Stimulated activated CD4-positive, alpha-beta T cell treated with anti-CD3 and anti-CD28 coated beads, TNF-alpha, amount 100 ng/mL, for 4 hours (primary cell): ENCODE data around the gene RPH3AL.
"Not testable (repeated sequence)": the region's sequence is repeated elsewhere in the genome, so short reads cannot be mapped to it uniquely, and the experiment has no call there.

Experiments used
- DNase-seq, 3 experiments: peaks; one replicate each; pipeline ENCODE4 v3.0.0-alpha.2; 2020; ENCODE audit warnings: low read depth in 3 of 3

RPH3AL gene

DNA sequence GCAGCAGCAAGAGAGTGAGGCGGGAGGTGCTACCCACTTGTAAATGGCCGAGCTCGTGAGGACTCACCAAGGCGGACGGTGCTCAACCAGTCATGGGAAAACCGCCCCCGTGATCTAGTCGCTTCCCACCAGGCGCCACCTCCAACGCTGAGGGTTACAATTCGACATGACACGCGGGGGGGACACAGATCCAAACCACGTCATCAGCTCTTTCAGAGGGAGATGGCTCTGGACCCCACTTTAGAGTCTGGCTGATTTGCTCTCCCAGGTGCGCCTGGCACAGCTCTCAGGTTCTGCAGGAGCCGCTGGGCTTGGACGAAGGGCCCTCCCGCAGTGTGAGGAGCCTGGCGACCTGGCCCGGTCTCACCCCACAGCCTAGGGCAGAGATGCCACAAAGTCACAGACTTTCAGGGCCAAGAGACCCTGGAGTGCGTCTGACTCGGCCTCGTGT lies 150.1 kb downstream of the RPH3AL start:
- no peak for DNase-seq

DNA sequence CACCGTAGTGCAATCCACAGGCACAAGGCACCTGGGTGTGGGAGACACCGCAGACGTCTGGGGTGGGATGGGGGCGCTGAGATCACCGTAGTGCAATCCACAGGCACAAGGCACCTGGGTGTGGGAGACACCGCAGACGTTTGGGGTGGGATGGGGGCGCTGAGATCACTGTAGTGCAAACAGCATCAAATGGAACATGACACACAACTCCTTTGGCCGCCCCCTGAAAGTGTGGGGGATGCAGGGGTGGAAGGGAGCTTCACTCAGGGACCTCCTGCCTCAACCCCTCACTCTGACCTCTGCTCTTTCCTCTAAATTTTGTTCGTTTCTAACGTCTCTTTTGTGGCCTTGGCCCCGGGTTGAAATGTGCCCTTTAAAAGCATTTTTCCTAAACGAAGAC lies 150.9 kb downstream of the RPH3AL start:
- not testable (repeated sequence) for DNase-seq

DNA sequence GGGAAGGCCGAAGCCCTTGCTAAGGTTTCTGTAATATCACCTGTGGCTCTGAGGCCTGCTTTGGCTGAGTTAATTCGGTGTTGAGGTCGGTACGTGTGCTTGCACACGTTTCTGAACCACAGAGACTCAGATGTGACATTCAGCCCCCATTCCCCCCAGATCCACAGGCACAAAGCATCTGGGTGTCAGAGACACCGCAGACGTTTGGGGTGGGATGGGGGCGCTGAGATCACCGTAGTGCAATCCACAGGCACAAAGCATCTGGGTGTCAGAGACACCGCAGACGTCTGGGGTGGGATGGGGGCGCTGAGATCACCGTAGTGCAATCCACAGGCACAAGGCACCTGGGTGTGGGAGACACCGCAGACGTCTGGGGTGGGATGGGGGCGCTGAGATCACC lies 151.3 kb downstream of the RPH3AL start:
- DNase-seq, result not testable (repeated sequence)

DNA sequence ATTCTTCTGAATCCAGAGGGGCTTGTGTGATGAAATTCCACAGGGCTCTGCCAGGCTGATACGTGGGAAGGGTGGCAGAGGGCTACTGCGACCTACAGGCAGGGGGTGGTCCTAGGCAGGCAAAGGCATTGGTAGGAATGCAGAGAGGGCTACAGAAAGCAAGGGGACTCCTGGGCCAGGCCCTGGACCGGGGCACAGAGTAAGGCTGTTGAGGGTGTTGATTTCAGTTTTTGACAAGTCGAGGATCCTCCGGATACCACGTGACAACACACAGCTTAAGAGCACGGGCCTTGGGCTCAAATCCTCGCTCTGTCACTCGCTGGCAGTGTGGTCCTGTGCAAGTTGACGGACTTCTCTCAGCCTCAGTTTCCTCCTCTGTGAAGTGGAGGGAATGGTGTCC lies 152.0 kb downstream of the RPH3AL start:
- DNase-seq, result no peak

DNA sequence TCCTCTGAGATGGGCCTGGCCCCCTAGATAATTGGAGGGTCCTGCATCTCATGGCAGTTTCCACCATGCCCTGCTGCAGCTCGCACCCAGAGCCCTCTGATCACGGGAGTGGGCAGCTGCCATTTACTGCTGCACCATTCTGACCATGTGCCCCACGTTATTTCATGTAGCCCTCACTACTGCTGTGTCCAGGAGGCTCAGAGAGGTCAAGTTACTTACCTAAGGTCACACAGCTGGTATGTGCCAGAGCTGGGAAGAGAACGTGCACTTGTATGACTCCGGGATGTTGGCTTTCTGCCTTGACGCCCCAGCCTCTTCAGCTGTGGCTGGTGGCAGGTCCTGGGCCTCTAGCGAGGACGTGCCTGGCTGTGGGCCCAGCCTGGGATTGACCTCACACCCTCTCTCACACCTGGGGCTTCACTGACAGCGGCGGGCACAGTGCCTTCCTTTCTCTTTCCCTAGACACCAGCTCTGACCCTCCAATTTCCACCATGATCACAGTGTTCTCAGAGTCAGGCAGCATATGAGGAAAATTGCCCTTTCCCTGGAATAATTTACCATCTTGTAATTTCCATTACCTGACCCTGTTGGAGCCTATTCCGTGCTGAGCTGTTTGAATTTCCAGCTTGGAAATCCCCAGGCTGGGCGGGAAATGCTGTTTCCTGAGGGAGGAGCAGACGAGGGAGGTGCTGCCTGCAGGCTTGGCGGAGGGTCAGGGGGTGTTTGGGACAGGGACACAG lies 152.6 kb downstream of the RPH3AL start:
- no peak for DNase-seq

DNA sequence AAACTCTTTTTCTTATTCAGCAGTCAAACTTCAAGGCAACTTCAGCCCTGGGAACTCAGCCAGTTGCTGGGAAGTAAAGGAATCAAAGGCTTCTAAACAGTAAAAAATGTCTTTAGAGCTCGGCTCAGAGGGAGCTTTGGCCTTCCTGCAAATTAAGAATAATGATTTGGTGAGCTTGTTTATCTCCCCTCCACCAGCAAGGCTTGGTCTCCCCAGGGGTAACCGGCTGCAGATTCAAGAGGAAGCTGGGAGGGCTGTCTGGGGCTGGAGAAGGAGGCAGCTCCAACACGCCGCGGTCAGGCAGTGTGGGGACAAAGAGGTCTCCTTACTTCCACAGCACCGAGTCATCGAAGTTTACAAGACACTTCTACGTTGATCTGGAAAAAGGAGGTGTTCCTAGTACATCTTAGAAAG lies 153.4 kb downstream of the RPH3AL start:
- DNase-seq, result no peak

DNA sequence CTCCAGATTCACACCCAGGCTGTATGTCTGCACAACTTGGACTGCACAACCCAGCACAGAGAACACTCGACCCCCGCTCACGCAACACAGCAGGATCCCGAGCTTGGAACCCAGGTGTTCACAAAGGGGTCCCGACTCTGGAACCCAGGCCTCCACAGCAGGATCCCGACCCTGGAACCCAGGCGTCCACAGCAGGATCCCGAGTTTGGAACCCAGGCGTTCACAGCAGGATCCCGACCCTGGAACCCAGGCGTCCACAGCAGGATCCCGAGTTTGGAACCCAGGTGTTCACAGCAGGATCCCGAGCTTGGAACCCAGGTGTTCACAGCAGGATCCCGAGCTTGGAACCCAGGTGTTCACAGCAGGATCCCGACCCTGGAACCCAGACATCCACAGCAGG lies 154.4 kb downstream of the RPH3AL start:
- not testable (repeated sequence) for DNase-seq

DNA sequence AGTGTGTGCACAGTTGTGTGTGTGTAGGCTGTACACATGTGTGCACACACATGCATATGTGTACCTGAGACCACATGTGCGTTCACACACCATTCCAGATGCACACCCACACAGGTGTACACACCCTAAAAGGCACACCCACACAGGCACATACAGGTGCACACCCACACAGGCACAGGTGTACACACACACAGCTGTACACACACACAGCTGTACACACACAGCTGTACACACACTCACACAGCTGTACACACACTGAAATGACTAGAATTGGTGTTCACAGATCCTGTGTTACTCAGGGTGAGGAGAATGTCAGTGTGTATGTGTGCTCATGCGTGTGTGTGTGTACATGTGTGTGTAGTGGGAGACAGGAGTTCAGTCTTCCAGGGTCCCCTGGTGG lies 155.3 kb downstream of the RPH3AL start:
- no peak for DNase-seq

DNA sequence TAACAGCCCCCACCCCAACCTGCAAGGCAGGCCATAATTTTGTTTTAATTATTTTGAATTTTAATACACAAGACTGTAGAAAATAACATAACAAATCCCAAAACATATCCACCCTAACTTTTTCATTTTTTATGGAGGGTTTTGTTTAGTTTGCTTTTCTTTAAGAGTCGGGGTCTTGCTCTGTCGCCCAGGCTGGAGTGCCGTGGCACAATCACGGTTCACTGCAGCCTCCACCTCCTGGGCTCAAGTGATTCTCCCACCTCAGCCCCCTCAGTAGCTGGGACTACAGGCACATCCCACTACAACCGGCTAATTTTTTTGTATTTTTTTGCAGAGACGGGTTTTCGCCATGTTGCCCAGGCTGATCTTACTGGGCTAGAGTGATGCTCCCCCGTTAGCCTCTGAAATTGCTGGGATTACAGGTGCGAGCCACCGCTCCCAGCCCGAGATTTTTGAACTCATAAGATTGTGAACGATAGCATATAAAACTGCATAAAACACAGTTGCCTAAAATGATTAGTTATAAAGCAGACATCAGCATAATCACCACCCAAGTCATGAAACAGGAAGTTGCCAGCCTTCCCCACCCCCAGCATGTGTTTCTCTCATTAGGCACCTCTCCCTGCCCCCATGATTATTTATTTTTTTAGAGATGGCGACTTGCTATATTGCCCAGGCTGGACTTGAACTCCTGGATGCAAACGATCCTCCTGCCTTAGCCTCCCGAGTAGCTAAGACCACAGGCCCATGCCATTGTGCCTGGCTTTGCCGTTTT lies 157.6 kb downstream of the RPH3AL start:
- DNase-seq, result no peak

DNA sequence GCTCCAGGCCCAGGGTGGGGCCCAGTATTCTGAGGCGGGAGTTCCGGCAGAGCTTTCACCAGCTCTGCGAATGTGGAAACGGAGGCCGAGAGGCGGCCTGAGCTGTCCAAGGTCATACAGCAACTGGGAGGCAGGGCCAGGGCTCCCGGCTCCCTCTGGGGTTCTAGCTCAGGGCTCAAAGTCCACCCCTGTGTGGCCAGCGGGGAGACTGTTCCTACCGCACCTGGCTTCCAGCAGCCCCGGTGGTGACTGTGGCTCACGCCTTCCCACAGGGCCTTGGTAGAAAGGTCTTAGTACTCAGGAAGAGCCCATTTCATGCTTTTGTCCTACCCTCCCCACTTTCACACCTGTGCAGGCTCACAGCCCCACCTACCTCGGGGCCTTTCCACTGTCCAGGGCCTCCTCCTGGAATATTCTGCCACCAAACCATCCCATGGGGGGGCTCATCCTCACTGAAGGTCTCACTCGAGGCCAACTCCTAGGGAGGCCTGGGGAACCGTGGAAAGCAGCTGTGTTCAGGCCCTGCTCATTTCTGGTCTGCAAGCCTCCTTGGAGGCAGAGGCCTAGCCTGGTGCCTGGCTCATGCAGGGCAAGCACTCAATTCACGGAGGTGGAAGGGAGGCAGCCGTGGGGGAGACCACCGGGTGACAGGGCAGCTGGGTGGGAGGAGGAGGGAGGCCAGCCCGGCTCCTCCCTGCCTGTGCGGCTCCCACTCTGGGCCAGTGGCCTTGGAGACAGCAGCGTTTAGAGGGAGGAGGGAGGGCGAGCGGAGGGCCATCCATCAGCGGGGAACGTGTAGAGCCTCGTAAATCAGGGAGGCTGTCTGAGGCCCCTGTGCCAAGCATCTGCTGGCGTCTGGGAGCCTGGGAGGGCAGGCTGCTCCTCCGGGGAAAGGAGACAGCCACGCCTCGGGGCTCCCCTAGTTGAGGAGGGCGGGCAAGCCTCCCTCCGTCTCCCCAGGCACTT lies 158.5 kb downstream of the RPH3AL start:
- no peak for DNase-seq

DNA sequence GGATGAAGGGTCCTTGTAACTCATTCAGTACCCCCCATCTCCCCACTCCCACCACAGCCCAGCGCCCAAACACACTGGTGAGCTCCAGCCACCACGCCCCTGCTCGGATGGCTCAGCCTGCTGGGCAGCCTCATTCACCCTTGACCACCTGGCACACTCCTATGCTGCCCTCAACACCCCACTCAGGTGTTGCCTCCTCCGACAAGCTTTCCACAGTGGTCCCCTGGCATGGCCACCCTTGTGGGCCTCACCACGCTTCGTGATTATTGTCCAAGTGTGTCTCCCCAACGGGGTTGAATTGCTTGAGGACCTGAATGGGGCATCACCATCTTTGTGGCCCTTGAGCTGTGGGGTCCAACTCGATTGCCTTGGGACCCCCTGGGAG lies 159.2 kb downstream of the RPH3AL start:
- no peak for DNase-seq

DNA sequence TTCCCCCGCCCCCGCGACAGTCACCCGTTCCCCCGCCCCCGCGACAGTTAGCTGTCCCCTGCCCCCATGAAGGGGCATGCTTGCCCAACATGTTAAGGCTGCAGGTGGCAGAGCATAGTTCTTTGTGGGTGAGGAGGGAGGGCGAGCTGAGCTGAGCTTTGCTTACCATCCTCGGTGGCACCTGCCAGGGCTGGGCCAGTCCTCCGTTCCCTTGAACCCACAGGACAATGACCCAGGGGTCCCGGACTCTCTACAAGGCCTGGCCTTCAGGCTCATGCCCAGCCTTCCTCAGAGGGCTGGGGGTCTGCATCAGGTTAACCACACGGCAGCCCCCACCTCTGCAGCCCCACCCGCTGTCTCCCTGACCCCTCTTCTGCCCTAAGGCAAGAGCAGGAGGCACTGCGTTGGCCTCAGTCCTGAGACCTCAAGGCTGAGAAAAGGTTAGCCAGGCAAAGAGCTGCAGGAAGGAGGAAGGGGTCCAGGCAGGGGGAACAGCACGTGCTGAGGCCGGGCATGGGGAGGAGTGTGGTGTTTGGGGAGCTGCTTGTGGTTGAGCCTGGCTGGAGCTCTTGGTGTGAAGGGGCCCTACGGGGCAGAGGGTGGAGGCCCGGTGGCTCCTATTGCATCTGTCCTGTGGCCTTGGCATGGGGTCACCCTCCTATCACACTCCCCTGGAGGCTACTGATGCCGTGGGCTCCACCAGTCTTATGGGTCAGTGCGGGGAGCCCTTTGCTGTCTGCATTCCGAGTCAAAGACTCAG lies 159.8 kb downstream of the RPH3AL start:
- DNase-seq, result no peak

DNA sequence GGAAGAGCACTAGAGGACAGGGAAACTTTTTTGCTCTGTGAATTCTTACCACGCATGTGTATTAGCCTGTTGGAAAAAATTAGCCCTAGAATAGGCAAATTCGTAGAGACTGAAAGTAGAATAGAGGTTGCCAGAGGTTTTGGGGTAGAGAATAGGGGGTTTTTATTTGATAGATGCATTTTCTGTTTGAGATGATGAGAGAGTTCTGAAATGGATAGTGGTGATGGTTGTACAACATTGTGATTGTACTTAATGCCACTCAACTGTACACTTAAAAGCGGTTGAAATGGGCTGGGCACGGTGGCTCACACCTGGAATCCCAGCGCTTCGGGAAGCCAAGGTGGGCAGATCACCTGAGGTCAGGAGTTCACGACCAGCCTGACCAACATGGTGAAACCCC lies 163.2 kb downstream of the RPH3AL start:
- DNase-seq, result no peak

DNA sequence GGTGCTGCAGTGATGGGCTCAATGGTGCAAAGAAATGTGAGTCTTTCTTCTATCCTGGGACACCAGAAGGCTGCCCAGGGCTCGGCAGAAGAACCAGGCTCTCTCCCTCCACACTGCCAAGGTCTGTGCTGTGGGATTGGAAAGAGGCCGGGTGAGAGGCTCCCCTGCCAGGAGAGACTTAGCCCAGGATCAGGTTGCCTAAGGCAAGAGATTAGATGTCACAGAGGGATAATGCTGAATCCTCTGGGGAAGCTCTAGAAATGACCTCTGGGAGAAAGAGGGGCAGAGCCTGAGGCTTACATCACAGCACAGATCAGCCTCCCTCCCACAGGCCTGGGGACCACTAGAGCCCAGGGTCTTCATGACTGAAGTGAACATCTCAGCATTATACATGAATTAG lies 165.5 kb downstream of the RPH3AL start:
- DNase-seq, result no peak

DNA sequence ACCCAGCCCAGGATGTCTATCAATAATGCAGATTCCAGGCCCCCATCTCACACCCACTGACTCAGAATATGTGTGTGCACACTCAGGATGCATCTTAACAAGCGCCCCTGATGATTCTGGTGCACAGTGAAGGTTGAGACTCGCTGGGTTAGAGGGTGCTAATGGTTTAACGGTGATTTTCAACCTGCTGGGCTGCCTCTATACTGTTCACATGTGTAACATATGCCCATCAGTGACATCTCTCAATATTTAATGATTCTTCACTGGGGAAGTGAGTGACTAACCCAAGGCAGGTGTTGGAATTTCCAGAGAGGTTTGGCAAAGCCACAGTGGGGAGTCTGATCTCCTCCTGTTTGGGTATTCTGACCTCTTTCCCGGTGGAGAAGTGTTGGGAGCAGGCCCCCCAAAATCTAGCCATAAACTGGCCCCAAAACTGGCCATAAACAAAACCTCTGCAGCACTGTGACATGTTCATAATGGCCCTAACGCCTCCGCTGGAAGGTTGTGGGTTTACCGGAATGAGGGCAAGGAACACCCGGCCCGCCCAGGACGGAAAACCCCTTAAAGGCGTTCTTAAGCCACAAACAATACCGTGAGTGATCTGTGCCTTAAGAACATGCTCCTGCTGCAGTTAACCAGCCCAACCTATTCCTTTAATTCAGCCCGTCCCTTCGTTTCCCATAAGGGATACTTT lies 167.0 kb downstream of the RPH3AL start:
- DNase-seq, result peak in 1 of 3 experiments; percentile 22

DNA sequence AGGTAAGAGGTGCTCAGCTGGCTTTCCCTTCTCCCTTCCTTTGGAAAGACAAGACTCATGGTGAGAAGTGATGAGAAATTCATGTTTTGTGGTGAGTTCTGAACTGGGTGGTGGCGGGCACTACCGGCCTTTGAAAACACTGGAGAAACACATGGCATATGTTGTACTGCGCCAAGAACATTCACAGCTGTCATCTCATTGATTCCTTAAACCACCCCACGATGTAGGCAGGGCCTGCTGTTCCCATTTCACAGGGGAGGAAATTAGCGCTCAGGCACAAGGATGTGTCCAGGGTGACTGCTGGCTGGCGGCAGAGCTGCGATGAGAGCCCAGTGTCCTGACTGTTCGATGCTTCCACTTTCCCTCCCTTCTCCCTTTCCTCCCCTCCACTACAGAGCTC lies 169.6 kb downstream of the RPH3AL start:
- no peak for DNase-seq

DNA sequence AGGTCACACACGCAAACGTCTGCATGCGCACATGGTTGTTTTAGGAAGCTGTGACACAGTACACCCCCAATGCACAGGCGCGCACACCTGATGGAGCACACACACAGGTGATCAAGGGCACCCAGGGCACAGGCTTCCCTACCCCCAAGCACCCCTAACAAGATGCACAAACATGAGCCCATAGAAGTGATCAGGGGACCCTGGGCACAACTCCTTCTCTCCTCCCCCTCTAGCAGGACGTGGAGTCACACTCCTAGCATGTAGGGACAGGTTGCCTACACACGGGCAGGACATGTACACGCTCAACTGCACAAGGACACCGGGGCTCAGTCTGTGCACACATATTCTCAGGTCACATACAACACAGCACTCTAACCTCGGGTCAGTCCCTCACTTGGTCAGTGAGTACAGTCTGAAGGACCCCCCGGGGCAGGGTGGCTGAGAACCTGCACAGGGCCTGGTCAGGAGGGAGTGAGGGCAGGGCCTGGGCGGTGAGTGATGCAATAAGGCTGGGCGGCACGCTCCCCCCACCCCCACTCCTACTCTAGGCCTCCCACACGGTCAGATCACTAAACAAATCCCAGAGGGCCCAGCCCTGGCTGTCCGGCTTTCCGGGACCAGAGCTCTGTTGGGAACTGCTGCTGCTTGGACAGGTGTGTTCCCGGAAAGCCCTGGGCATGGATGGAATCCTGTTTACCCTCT lies 170.4 kb downstream of the RPH3AL start:
- DNase-seq, result no peak

DNA sequence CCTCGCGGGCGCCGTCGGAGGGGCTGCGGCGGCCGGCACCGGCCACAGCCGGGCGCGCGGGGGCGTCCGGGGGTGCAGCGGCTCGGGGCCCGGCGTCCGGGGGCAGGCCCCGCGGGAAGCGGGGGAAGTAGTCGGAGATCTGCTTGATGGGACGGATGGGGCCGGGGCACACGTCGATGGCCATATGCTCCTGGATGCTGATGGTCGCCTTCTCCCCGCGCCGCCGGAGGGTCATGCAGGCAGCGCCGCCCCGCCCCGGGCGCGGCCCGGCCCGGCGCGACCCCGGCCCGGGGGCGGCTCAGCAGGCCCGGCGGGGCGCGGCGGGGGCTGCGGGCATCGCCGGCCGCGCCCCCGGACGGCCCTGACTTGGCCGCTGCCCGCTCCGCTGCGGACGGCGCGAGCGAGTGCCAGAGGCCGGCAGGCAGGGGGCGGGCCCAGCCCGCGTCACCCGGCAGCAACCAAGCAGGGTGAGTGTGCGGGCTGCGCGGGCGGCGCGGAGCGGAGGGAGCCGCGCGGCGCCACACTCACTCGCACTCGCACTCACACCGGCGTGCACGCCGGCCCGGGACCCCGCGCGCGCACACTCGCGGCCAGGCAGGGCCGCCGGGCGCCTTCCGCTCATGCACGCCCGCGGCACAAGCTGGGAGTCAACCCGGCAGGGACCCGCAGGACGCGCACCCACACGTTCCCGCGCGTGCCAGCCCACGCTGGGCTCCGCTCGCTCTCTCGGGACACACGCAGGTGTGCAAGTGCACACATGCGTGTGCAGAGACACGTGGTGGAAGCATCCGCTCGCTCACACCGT lies 171.2 kb downstream of the RPH3AL start, which contains the start of gene DOC2B:
TSS of gene DOC2B (minus strand) at position 406 of the 805 bp plus-strand sequence. CDS start at position 235, 171 bp downstream.
- no peak for DNase-seq
